HEK293 (cell line): ENCODE results near the gene OSBPL1A.

Source experiments
- BCL11B ChIP-seq: fragments of 450-650 bp; formaldehyde crosslinking; IDR thresholded peaks from 2 replicates; pipeline ENCODE4 v1.5.1; 2016; ENCODE audit warnings: low read depth, missing biosample characterization, missing genetic modification characterization
- FEZF1 ChIP-seq: fragments of 450-650 bp; formaldehyde crosslinking; IDR thresholded peaks from 2 replicates; pipeline ENCODE4 v1.5.1; 2016; ENCODE audit warnings: missing biosample characterization, missing genetic modification characterization
- GLIS1 ChIP-seq: fragments of 450-650 bp; formaldehyde crosslinking; IDR thresholded peaks from 2 replicates; pipeline ENCODE4 v1.5.1; 2016; ENCODE audit warnings: missing biosample characterization, missing genetic modification characterization
- KLF8 ChIP-seq: fragments of 450-650 bp; formaldehyde crosslinking; IDR thresholded peaks from 2 replicates; pipeline ENCODE4 v1.5.1; 2016; ENCODE audit warnings: missing biosample characterization, missing genetic modification characterization
- PBX3 ChIP-seq: sonication (generic); formaldehyde crosslinking; IDR thresholded peaks from 2 replicates; pipeline ENCODE4 v1.8.1; 2022; ENCODE audit warnings: mild to moderate bottlenecking, moderate library complexity, missing genetic modification reagents
- PRDM2 ChIP-seq: fragments of 450-650 bp; formaldehyde crosslinking; IDR thresholded peaks from 2 replicates; pipeline ENCODE4 v1.5.1; 2016; ENCODE audit warnings: missing biosample characterization, missing genetic modification characterization, borderline replicate concordance
- SP2 ChIP-seq: fragments of 450-650 bp; formaldehyde crosslinking; IDR thresholded peaks from 2 replicates; pipeline ENCODE4 v1.5.1; 2016; ENCODE audit warnings: missing biosample characterization, missing genetic modification characterization
- SP3 ChIP-seq: fragments of 450-650 bp; formaldehyde crosslinking; IDR thresholded peaks from 2 replicates; pipeline ENCODE4 v1.5.1; 2016; ENCODE audit warnings: missing biosample characterization, missing genetic modification characterization
- ZFHX2 ChIP-seq: fragments of 450-650 bp; formaldehyde crosslinking; conservative IDR thresholded peaks from 2 replicates; pipeline ENCODE4 v1.5.1; 2016; ENCODE audit warnings: missing biosample characterization, missing genetic modification characterization
- ZNF10 ChIP-seq: fragments of 450-650 bp; formaldehyde crosslinking; IDR thresholded peaks from 2 replicates; pipeline ENCODE4 v1.5.1; 2017; ENCODE audit warnings: missing biosample characterization, missing genetic modification characterization
- ZNF202 ChIP-seq: fragments of 450-650 bp; formaldehyde crosslinking; IDR thresholded peaks from 2 replicates; pipeline ENCODE4 v1.5.1; 2016; ENCODE audit warnings: missing biosample characterization, missing genetic modification characterization, borderline replicate concordance
- ZNF335 ChIP-seq: fragments of 450-650 bp; formaldehyde crosslinking; conservative IDR thresholded peaks from 2 replicates; pipeline ENCODE4 v1.5.1; 2016; ENCODE audit warnings: missing biosample characterization, missing genetic modification characterization
- ZNF341 ChIP-seq: fragments of 450-650 bp; formaldehyde crosslinking; IDR thresholded peaks from 2 replicates; pipeline ENCODE4; 2016; ENCODE audit warnings: low read depth, missing biosample characterization, missing genetic modification characterization
- ZNF433 ChIP-seq: fragments of 450-650 bp; formaldehyde crosslinking; IDR thresholded peaks from 2 replicates; pipeline ENCODE4 v1.5.1; 2016; ENCODE audit warnings: missing biosample characterization, missing genetic modification characterization, low read depth
- ZNF530 ChIP-seq: fragments of 450-650 bp; formaldehyde crosslinking; IDR thresholded peaks from 2 replicates; pipeline ENCODE4 v1.5.1; 2016; ENCODE audit warnings: low read depth, missing biosample characterization, missing genetic modification characterization
- ZNF639 ChIP-seq: fragments of 450-650 bp; formaldehyde crosslinking; IDR thresholded peaks from 2 replicates; pipeline ENCODE4 v1.5.1; 2016; ENCODE audit warnings: missing biosample characterization, missing genetic modification characterization
- ZNF677 ChIP-seq: fragments of 450-650 bp; IDR thresholded peaks from 2 replicates; pipeline ENCODE4 v1.5.0; 2018; ENCODE audit warnings: missing biosample characterization, mild to moderate bottlenecking, missing genetic modification characterization, moderate library complexity
- ZNF830 ChIP-seq: fragments of 450-650 bp; IDR thresholded peaks from 2 replicates; pipeline ENCODE4 v1.5.0; 2018; ENCODE audit warnings: missing biosample characterization, missing genetic modification characterization, low read depth, mild to moderate bottlenecking, moderate library complexity
- ZSCAN23 ChIP-seq: fragments of 450-650 bp; formaldehyde crosslinking; IDR thresholded peaks from 2 replicates; pipeline ENCODE4 v1.5.1; 2016; ENCODE audit warnings: missing biosample characterization, missing genetic modification characterization
- TF ChIP-seq, protein P1 (sequence below): fragments of 450-650 bp; formaldehyde crosslinking; IDR thresholded peaks from 2 replicates; pipeline ENCODE4 v1.5.1; 2016; ENCODE audit warnings: missing biosample characterization, missing genetic modification characterization
- TF ChIP-seq, protein P2 (sequence below): fragments of 450-650 bp; formaldehyde crosslinking; IDR thresholded peaks from 2 replicates; pipeline ENCODE4 v1.5.1; 2016; ENCODE audit warnings: missing biosample characterization, missing genetic modification characterization
- TF ChIP-seq, protein P3 (sequence below): fragments of 450-650 bp; formaldehyde crosslinking; IDR thresholded peaks from 2 replicates; pipeline ENCODE4 v1.5.1; 2016; ENCODE audit warnings: missing biosample characterization, missing genetic modification characterization
- TF ChIP-seq, protein P4 (sequence below): fragments of 450-650 bp; formaldehyde crosslinking; IDR thresholded peaks from 2 replicates; pipeline ENCODE4 v1.5.1; 2016; ENCODE audit warnings: missing biosample characterization, missing genetic modification characterization

OSBPL1A gene

GRCh38 chr18:24271381-24272228 lies 126.0 kb downstream of the OSBPL1A start (continued):
- TF ChIP-seq ZNF677 (tag by site-specific recombination): no peak
- TF ChIP-seq PBX3: no peak
- TF ChIP-seq, protein P1, sequence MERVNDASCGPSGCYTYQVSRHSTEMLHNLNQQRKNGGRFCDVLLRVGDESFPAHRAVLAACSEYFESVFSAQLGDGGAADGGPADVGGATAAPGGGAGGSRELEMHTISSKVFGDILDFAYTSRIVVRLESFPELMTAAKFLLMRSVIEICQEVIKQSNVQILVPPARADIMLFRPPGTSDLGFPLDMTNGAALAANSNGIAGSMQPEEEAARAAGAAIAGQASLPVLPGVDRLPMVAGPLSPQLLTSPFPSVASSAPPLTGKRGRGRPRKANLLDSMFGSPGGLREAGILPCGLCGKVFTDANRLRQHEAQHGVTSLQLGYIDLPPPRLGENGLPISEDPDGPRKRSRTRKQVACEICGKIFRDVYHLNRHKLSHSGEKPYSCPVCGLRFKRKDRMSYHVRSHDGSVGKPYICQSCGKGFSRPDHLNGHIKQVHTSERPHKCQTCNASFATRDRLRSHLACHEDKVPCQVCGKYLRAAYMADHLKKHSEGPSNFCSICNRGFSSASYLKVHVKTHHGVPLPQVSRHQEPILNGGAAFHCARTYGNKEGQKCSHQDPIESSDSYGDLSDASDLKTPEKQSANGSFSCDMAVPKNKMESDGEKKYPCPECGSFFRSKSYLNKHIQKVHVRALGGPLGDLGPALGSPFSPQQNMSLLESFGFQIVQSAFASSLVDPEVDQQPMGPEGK (tag by site-specific recombination): peak; percentile 84
- TF ChIP-seq ZNF202 (tag by site-specific recombination): no peak
- no peak for TF ChIP-seq ZNF830 (tag by site-specific recombination)
- no peak for TF ChIP-seq ZSCAN23
- peak; percentile 71 for TF ChIP-seq ZFHX2 (tag by site-specific recombination)
- TF ChIP-seq ZNF530 (tag by site-specific recombination): no peak
- no peak for TF ChIP-seq ZNF639 (tag by site-specific recombination)
- peak; percentile 53 for TF ChIP-seq KLF8 (tag by site-specific recombination)
- TF ChIP-seq ZNF10 (tag by site-specific recombination): no peak
- peak; percentile 25; the same call in 1 of the 2 replicates for TF ChIP-seq GLIS1 (tag by site-specific recombination)
- no peak for TF ChIP-seq PRDM2
- 0 out of 2 replicates have a peak, but pooled peaks have one; percentile 4 for TF ChIP-seq SP2
- 0 out of 2 replicates have a peak, but pooled peaks have one; percentile 25 for TF ChIP-seq SP3
- TF ChIP-seq FEZF1 (tag by site-specific recombination): no peak
- TF ChIP-seq ZNF335: peak; percentile 81
- TF ChIP-seq BCL11B: peak; percentile 10; the same call in 1 of the 2 replicates
- TF ChIP-seq, protein P2, sequence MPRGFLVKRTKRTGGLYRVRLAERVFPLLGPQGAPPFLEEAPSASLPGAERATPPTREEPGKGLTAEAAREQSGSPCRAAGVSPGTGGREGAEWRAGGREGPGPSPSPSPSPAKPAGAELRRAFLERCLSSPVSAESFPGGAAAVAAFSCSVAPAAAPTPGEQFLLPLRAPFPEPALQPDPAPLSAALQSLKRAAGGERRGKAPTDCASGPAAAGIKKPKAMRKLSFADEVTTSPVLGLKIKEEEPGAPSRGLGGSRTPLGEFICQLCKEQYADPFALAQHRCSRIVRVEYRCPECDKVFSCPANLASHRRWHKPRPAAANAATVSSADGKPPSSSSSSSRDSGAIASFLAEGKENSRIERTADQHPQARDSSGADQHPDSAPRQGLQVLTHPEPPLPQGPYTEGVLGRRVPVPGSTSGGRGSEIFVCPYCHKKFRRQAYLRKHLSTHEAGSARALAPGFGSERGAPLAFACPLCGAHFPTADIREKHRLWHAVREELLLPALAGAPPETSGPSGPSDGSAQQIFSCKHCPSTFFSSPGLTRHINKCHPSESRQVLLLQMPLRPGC (tag by site-specific recombination): 0 out of 2 replicates have a peak, but pooled peaks have one; percentile 14
- TF ChIP-seq, protein P3, sequence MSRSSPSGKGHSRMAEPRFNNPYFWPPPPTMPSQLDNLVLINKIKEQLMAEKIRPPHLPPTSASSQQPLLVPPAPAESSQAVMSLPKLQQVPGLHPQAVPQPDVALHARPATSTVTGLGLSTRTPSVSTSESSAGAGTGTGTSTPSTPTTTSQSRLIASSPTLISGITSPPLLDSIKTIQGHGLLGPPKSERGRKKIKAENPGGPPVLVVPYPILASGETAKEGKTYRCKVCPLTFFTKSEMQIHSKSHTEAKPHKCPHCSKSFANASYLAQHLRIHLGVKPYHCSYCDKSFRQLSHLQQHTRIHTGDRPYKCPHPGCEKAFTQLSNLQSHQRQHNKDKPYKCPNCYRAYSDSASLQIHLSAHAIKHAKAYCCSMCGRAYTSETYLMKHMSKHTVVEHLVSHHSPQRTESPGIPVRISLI (tag by site-specific recombination): peak; percentile 83; the same call in 1 of the 2 replicates
- TF ChIP-seq ZNF341 (tag by site-specific recombination): peak; percentile 87
- TF ChIP-seq ZNF433 (tag by site-specific recombination): no peak
- TF ChIP-seq, protein P4, sequence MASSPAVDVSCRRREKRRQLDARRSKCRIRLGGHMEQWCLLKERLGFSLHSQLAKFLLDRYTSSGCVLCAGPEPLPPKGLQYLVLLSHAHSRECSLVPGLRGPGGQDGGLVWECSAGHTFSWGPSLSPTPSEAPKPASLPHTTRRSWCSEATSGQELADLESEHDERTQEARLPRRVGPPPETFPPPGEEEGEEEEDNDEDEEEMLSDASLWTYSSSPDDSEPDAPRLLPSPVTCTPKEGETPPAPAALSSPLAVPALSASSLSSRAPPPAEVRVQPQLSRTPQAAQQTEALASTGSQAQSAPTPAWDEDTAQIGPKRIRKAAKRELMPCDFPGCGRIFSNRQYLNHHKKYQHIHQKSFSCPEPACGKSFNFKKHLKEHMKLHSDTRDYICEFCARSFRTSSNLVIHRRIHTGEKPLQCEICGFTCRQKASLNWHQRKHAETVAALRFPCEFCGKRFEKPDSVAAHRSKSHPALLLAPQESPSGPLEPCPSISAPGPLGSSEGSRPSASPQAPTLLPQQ: peak; percentile 15; the same call in 1 of the 2 replicates
